HG03139 (cell line): ENCODE results near the gene LMX1A.

Source experiments
- ATAC-seq: cut with Tn5 transposase; IDR thresholded peaks from one replicate; pipeline ENCODE4 v1.9.1; 2021; ENCODE audit not compliant: unreplicated experiment

Gene LMX1A

GRCh38 chr1:165325460-165326203 is 30.9 kb downstream of the LMX1A start:
- no peak for ATAC-seq

DNA sequence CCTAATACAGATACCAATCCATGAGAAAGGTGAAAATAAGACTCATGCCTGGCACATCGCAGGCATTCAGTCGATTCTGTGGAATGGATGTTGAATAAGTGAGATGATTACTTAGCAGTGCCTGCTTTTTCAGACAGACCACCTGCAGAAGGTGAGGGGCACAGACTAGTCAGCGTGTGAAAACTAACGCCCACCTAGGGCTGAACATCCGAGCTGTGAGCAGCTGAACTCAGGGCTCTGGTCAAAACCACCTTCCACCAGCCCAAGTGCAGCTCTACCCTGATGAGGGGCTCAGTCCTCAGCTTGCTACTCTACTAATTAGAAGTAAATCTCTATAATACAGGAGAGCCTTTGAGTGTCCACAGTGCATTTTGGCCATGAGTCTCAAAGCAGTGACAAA is 32.5 kb downstream of the LMX1A start:
- no peak for ATAC-seq

DNA sequence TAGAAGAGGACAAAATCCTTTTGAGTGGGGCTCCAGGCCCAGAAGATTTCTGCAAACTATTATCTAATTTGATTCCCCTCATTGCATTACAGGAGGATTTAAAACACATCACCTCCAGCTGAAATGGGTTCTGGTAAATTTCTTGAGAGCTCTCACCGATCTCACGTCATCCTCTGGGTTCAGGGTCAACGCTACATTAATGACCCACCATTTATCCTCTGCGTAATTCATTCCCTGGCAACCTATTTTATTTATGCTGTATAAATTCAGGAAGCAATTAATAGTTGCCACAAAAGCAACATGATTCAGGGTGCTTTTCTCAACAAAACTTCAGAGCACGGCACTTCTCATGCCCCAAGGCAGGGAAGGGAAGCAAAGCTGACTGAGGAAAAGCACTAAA is 38.9 kb downstream of the LMX1A start:
- ATAC-seq = no peak

DNA sequence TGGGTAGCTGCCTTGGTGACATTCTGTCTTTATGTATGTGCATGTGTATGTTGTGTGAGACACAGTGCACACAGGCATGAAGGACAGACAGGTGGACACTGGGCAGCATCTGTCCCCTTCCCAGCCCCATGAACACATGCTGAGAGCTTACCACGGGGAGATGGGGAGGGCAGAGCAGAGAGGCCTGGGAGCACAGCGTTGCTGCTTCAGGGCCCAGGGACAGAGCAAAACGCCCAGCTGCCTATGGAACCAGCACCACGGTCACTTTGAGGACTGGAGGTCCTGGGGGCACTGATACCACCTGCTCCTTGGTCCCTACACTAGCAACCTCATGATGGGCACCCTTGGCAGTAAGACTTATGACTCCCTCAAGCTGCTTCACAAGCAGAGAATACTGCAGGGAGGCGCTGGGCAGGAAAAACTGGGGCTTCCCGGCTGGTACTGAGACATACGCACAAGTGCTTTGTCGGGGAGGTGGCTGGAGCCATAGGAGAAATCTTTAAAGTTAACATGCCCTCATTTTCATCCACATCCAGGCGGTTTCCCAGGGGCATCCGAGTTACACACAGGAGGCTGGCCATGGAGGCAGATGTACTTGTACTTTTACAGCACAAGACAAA is 40.3 kb downstream of the LMX1A start:
- no peak for ATAC-seq

GRCh38 chr1:165315481-165315880 is 41.0 kb downstream of the LMX1A start:
- ATAC-seq = no peak

DNA sequence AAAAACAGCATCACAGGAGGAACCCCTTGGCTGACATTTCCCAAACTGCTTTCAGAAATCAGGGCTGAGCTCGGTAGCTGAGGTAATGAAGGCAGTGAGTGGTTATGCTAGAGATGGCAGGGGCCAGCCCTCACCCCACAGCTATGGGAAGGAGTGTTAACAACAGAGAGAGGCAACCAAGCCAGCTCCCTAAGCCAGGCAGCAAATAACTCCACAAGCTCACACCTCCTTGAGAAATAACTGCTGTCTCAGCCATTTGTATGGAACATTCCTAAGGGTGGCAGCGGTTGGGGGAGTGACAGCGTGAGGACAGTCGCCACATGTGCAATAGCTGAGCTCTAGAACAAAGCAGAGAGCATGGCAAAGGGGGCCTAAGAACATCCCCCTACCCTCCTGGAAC is 42.6 kb downstream of the LMX1A start:
- ATAC-seq = no peak

GRCh38 chr1:165312591-165312990 is 43.9 kb downstream of the LMX1A start:
- no peak for ATAC-seq

DNA sequence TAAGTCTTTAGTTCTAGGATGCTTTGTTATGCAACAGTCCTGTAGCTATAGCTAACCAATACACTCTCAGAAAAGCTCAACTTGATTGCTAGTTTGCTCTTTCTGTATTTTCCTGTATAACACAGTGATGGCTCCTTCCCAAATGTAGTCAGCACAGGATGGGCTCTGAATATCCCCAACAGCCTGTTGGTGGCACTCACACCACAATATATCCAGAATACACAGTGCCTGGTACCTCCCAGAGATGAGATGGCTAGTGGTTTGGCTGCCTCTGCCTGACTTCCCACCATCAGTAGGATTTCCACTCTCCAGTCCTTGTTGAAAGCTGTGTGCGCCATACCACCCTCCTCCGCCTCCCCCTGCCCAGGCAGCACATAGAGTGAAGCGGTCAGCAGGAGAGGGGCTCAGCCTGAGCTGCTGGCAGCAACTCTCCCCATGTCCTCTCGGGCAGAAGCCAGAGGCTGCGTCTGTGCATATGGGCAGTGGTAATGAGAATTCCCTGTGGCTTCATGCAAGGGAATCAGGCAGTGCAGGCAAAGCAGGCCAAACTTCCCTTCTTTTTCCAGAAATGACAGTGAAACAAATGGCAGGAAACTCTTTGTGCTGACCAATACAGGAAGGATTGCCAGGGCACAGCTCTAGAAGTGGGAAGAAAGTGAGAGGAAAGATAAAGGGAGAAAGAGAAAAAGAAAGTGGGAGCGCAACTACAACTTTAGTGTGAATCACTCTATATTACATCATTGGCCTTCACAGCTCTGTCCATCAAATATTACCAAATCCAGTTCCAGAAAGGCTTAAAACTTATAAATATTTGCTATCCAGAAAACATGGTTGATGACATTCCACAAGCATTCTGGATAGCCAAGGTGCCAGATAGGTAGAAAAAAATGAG is 49.7 kb downstream of the LMX1A start:
- ATAC-seq = no peak

- ATAC-seq = no peak
Measured at GRCh38 chr1:165303386-165303785, 53.1 kb downstream of the LMX1A start.

- ATAC-seq = no peak
Measured at GRCh38 chr1:165300400-165300903, 56.1 kb downstream of the LMX1A start.

DNA sequence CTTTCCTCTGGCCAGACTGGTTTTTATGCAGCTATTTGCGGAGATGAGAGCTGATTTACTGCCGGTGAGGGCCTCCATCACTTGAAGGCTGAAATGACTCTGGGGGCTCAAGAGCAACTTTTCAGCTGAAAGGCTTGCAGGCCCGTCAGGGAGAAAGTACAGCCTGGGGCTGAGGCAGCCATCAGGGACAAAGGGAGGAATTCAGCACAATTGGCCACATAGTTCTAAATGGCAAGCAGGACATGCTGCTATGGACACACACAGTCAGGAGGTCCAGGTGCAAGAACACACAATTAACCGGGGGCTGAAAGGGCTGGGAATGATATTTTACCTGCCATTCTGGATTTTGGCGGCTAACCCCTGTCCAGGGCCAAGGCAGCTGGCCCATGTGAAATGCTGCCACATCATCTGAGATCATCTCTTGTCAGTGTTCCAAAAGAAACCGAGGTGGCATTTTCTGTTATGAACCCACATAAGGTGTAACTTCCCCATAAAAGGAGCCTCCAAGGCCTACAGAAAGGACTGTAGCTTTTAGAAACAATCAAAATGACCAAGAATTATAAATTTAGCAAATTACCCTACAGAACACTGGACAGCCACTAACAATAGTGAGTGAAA is 58.2 kb downstream of the LMX1A start:
- no peak for ATAC-seq

GRCh38 chr1:165296205-165296604 is 60.3 kb downstream of the LMX1A start:
- no peak for ATAC-seq

DNA sequence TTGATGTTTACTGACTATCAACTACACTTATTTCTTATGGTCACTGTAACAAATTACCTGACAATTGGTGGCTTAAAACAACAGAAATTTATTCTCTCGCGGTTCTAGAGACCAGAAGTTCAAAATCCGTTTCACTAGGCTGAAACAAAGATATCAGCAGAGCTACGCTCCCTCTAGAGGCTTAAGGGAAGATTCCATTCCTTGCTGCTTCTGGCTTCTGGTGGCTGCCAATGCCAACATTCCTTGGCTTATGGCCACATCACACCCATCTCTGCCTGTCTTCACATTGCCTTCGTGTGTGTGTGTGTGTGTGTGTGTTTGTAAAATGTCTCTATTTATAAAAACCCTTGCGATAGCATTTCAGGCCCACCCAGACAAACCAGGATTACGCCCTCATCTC is 66.4 kb downstream of the LMX1A start:
- ATAC-seq = no peak

- no peak for ATAC-seq
Measured at GRCh38 chr1:165289556-165289955, 67.0 kb downstream of the LMX1A start.

- no peak for ATAC-seq
Measured at GRCh38 chr1:165288350-165289120, 68.0 kb downstream of the LMX1A start.

DNA sequence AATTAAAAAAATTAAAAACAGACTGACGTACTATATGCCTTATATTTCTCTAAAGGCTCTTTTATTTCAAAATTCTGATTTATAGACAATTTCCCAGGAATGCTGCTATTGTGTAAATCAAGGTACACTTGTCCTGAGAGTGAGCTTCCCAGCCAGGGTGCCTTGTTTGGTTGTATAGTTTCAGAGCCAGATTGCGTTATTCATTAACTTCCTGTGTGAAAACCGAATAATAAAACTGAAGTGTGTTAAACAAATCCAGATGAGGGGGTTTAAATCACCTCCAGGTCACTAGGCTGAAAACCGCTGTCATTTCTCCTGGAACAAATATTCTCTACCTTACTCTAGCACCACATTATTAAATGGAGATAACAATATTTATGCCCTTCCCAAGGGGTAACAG is 68.7 kb downstream of the LMX1A start:
- no peak for ATAC-seq

DNA sequence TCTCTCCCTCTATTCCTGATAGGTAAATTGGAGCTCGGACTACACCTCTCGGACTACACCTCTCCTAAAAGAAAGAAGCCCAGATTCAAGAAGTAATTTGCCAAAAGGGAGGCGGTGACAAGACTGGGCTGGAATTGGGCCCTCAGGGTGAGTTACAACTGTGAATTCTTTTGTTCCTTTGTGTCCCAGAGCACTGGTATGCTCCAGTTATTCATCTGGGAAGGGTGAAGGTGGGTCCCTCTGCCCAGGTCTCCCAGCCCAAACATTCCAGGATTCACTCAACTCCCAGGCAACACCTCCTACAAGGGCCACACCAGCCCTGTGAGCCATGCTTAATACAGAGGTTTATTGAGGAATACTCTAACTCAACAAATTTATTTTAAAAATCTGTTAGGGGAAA is 69.2 kb downstream of the LMX1A start:
- no peak for ATAC-seq

GRCh38 chr1:165284454-165284853 is 72.1 kb downstream of the LMX1A start:
- no peak for ATAC-seq

DNA sequence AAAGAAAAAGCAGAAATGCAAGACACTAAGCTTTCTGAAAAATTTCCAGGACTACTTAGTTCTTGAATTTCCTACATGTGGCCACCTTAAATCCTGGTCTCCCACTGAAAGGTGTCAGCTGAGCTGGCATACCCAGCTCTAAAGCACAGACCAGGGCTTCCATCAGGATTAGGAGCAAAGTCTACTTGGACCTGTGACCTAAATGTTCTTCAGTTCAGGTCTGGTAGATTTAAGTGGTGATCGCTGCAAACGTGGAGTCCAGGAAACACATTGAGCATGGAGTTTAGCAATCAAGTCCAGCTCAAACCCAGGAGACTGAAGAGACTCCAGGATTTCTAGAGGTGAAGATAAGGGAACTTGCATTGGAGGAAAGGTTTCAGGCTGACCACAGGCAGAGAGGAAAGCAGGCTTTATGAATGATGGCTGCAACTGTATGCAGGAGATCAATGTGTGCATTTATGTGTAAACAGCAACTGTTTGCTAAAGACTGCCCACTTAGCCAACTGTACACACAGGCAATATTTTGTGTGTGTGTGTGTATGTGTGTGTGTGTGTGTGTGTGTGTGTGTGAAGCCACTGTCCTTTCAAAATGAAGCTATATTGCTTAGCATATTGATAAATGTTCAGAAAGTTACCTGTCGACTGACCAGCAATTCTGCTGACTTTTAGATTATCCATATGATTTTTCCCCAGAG is 75.2 kb downstream of the LMX1A start:
- no peak for ATAC-seq

DNA sequence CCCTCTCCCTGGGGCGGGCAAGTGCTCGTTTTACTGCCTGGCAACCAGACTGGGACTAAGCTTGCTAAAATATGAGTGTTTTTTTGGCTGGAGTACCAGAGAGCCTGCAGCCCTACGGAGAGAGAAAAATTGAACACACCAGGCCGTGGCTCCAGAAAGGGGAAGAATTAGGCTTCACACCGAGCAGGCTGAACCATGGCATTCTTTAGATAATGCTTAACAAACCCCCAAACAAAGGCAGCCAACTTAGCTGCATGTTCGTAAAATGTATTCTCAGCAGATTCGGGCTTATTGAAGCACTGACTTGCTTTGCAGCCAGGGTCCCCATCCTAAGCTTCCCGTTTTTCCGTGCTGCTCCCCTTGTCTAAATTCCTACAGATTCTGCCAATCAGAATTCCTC is 76.6 kb downstream of the LMX1A start:
- no peak for ATAC-seq
